DMS53 treated with DMSO at 0.1 percent for 48 hours (cell line): Measurements from ENCODE around the gene PGAM2.

Experiments
- DNase-seq: peaks from one replicate; lab custom pipeline; 2025; ENCODE audit not compliant: unreplicated experiment; lab: John Stamatoyannopoulos, UW

Gene PGAM2

GRCh38 chr7:44103923-44104859, 38.8 kb upstream of the PGAM2 start, which contains the start of gene AEBP1:
TSS of gene AEBP1 (plus strand) at chr7:44104345. CDS start at chr7:44104666, 321 bp downstream.
- no peak for DNase-seq

GRCh38 chr7:44103566-44103922, 38.2 kb upstream of the PGAM2 start:
- no peak for DNase-seq

GRCh38 chr7:44102846-44103565, 37.6 kb upstream of the PGAM2 start:
- no peak for DNase-seq

GRCh38 chr7:44101966-44102845, 36.8 kb upstream of the PGAM2 start:
- DNase-seq = no peak

- no peak for DNase-seq
These were observed 36.1 kb upstream of the PGAM2 start for GRCh38 chr7:44101303-44101965.

GRCh38 chr7:44100458-44101302, 35.3 kb upstream of the PGAM2 start:
- DNase-seq = no peak

GRCh38 chr7:44099669-44100068, 34.3 kb upstream of the PGAM2 start:
- no peak for DNase-seq

GRCh38 chr7:44098092-44099068, 33.0 kb upstream of the PGAM2 start:
- DNase-seq = no peak

GRCh38 chr7:44097064-44097932, 31.9 kb upstream of the PGAM2 start:
- DNase-seq = no peak

- DNase-seq = no peak
These were observed 31.0 kb upstream of the PGAM2 start for GRCh38 chr7:44096326-44096881.

- DNase-seq = no peak
These were observed 30.4 kb upstream of the PGAM2 start for GRCh38 chr7:44095781-44096180.

- DNase-seq = no peak
These were observed 29.7 kb upstream of the PGAM2 start for GRCh38 chr7:44094883-44095592.

- no peak for DNase-seq
These were observed 29.0 kb upstream of the PGAM2 start for GRCh38 chr7:44094365-44094764.

- no peak for DNase-seq
These were observed 27.8 kb upstream of the PGAM2 start for GRCh38 chr7:44093102-44093641.

GRCh38 chr7:44087911-44088838, 22.8 kb upstream of the PGAM2 start:
- no peak for DNase-seq
